Trophoblast cell (in vitro differentiated cells and primary cell): ENCODE measurements around the gene KPTN.

ENCODE experiments used
- DNase-seq, 2 donors: peaks; one replicate each; pipeline ENCODE4 v3.0.0-alpha.2; 2016
- H2AFZ ChIP-seq: 2 replicates; pipeline ENCODE4 v1.6.1; 2013; ENCODE audit warnings: low read length, moderate library complexity, mild to moderate bottlenecking; ENCODE audit not compliant: insufficient read depth, poor library complexity
- H2AK5ac ChIP-seq: 2 replicates; pipeline ENCODE4 v1.6.1; 2013; ENCODE audit warnings: mild to moderate bottlenecking, low read length
- H2BK120ac ChIP-seq: 2 replicates; pipeline ENCODE4 v1.6.1; 2013; ENCODE audit warnings: low read length, mild to moderate bottlenecking, moderate library complexity; ENCODE audit not compliant: insufficient read depth, poor library complexity
- H2BK12ac ChIP-seq: 2 replicates; pipeline ENCODE4 v1.6.1; 2013; ENCODE audit warnings: mild to moderate bottlenecking, low read length, moderate library complexity
- H2BK5ac ChIP-seq: 2 replicates; pipeline ENCODE4 v1.6.1; 2013; ENCODE audit warnings: low read length, low read depth, moderate library complexity, mild to moderate bottlenecking; ENCODE audit not compliant: poor library complexity
- H3K14ac ChIP-seq: 2 replicates; pipeline ENCODE4 v1.6.1; 2013; ENCODE audit warnings: mild to moderate bottlenecking, low read length
- H3K18ac ChIP-seq: 2 replicates; pipeline ENCODE4 v1.6.1; 2013; ENCODE audit warnings: mild to moderate bottlenecking, low read length
- H3K23ac ChIP-seq: 2 replicates; pipeline ENCODE4 v1.6.1; 2013; ENCODE audit warnings: low read length
- H3K27ac ChIP-seq: 2 replicates; pipeline ENCODE4 v1.5.1; 2013; ENCODE audit warnings: low read depth, mild to moderate bottlenecking, inconsistent platforms, low read length, moderate library complexity
- H3K27me3 ChIP-seq: 2 replicates; pipeline ENCODE4 v1.6.1; 2013; ENCODE audit warnings: inconsistent platforms, mild to moderate bottlenecking, low read length, moderate library complexity; ENCODE audit not compliant: insufficient read depth
- H3K36me3 ChIP-seq, 2 experiments: 1 replicate in 1 of 2; 2 replicates in 1 of 2; pipeline ENCODE4 v1.6.1; 2013; ENCODE audit warnings: low read length in 2 of 2, mild to moderate bottlenecking in 2 of 2, moderate library complexity in 1 of 2; ENCODE audit not compliant: insufficient read depth in 2 of 2, control insufficient read depth in 1 of 2
- H3K4ac ChIP-seq: 2 replicates; pipeline ENCODE4 v1.6.1; 2013; ENCODE audit warnings: low read depth, mild to moderate bottlenecking, low read length, moderate library complexity
- H3K4me1 ChIP-seq, 2 experiments: 1 replicate in 1 of 2; 2 replicates in 1 of 2; pipeline ENCODE4 v1.6.1; 2013; ENCODE audit warnings: low read length in 2 of 2, mild to moderate bottlenecking in 2 of 2, moderate library complexity in 1 of 2; ENCODE audit not compliant: insufficient read depth in 2 of 2, control insufficient read depth in 1 of 2
- H3K4me2 ChIP-seq: 2 replicates; pipeline ENCODE4 v1.6.1; 2013; ENCODE audit warnings: inconsistent platforms, mild to moderate bottlenecking, low read length, moderate library complexity
- H3K4me3 ChIP-seq: 2 replicates; pipeline ENCODE4 v1.5.1; 2013; ENCODE audit warnings: mild to moderate bottlenecking, low read depth, low read length, inconsistent platforms
- H3K79me1 ChIP-seq: one replicate; pipeline ENCODE4 v1.6.1; 2013; ENCODE audit warnings: low read length
- H3K79me2 ChIP-seq: 2 replicates; pipeline ENCODE4 v1.6.1; 2013; ENCODE audit warnings: low read length, mild to moderate bottlenecking; ENCODE audit not compliant: control insufficient read depth, insufficient read depth, poor library complexity
- H3K9ac ChIP-seq: 2 replicates; pipeline ENCODE4 v1.6.1; 2013; ENCODE audit warnings: mild to moderate bottlenecking, low read length
- H3K9me3 ChIP-seq: 2 replicates; pipeline ENCODE4 v1.6.1; 2013; ENCODE audit warnings: low read depth, mild to moderate bottlenecking, control low read depth, inconsistent platforms, low read length; ENCODE audit not compliant: insufficient read depth
- H4K12ac ChIP-seq: 2 replicates; pipeline ENCODE4 v1.6.1; 2013; ENCODE audit warnings: low read depth, mild to moderate bottlenecking, low read length, moderate library complexity
- H4K8ac ChIP-seq: 2 replicates; pipeline ENCODE4 v1.6.1; 2013; ENCODE audit warnings: low read depth, mild to moderate bottlenecking, low read length, moderate library complexity
- H4K91ac ChIP-seq: one replicate; pipeline ENCODE4 v1.6.1; 2013; ENCODE audit warnings: low read depth, mild to moderate bottlenecking, low read length, moderate library complexity
- WGBS: extraction: QIAGEN DNeasy Blood & Tissue Kit; methylation state at CpG from one replicate; pipeline ENCODE4 v1.1.7; 2013; ENCODE audit warnings: missing lambda C conversion rate; ENCODE audit not compliant: insufficient read length, insufficient coverage; ENCODE audit errors: extremely low coverage; 5-methylcytosine and 5-hydroxymethylcytosine counted together

KPTN gene

DNA sequence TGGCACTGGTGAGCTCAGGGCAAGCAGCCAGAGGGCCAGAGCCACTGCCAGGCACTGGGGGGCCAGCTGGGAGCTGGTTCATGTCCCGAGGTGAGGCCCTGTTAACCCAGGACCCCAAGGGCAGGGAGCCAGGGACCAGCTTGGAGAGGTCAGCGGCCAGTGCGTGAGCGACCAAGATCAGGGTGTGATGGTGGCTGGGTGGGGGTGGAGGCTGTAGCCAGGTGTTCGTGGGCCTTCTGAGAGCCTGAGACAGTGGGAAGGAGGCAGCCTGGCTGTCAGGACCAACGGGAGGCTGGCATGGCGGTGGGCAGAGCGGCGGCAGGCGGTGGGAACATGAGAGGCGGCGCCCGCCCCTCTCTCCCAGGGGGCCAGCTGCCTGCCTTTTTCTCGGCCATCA lies 8.1 kb upstream of the KPTN start:
- DNase-seq = no peak
- peaks cover 78 to 82% of the 10 kb centered on the region in 2 experiments for H3K36me3 ChIP-seq
- H3K4ac ChIP-seq = no peak overlapping the region
- H3K9ac ChIP-seq = no peak overlapping the region
- no peak overlapping the region for H3K27ac ChIP-seq
- no peak overlapping the region for H2BK5ac ChIP-seq
- no peak overlapping the region for H3K14ac ChIP-seq
- H2BK12ac ChIP-seq = no peak overlapping the region
- no peak overlapping the region for H2BK120ac ChIP-seq
- no CpG with 5 or more reads among the region's 14 CpGs for WGBS
- H3K23ac ChIP-seq = no peak overlapping the region
- H2AK5ac ChIP-seq = no peak overlapping the region
- no peak overlapping the region for H3K4me3 ChIP-seq
- no peaks in the 10 kb centered on the region for H3K79me2 ChIP-seq
- H3K79me1 ChIP-seq = no peaks in the 10 kb centered on the region
- no peak overlapping the region for H2AFZ ChIP-seq
- H3K4me2 ChIP-seq = no peak overlapping the region
- no peaks in the 10 kb centered on the region for H3K4me1 ChIP-seq
- H4K91ac ChIP-seq = no peak overlapping the region
- no peaks in the 10 kb centered on the region for H3K9me3 ChIP-seq
- H3K18ac ChIP-seq = no peak overlapping the region
- H4K8ac ChIP-seq = no peak overlapping the region
- H4K12ac ChIP-seq = no peak overlapping the region
- no peaks in the 10 kb centered on the region for H3K27me3 ChIP-seq

GRCh38 chr19:47491358-47492136 lies 7.5 kb upstream of the KPTN start:
- Histone ChIP-seq H2BK5ac (no peak overlapping the region), H3K27me3 (no peaks in the 10 kb centered on the region), H2BK120ac (no peak overlapping the region), H3K9ac (no peak overlapping the region), H3K4ac (no peak overlapping the region), H3K79me2 (no peaks in the 10 kb centered on the region), H3K9me3 (no peaks in the 10 kb centered on the region), H2AK5ac (no peak overlapping the region), H4K12ac (no peak overlapping the region), H3K18ac (no peak overlapping the region), H3K27ac (no peak overlapping the region), H3K4me1 (no peaks in the 10 kb centered on the region), H3K79me1 (no peaks in the 10 kb centered on the region), H3K14ac (no peak overlapping the region), H2BK12ac (no peak overlapping the region), H3K4me3 (no peak overlapping the region), H3K4me2 (no peak overlapping the region), H4K8ac (no peak overlapping the region), H3K23ac (no peak overlapping the region), H2AFZ (no peak overlapping the region), H3K36me3 (peaks cover 77 to 78% of the 10 kb centered on the region in 2 experiments), H4K91ac (no peak overlapping the region)
- DNase-seq = no peak
- WGBS = no CpG with 5 or more reads among the region's 22 CpGs

DNA sequence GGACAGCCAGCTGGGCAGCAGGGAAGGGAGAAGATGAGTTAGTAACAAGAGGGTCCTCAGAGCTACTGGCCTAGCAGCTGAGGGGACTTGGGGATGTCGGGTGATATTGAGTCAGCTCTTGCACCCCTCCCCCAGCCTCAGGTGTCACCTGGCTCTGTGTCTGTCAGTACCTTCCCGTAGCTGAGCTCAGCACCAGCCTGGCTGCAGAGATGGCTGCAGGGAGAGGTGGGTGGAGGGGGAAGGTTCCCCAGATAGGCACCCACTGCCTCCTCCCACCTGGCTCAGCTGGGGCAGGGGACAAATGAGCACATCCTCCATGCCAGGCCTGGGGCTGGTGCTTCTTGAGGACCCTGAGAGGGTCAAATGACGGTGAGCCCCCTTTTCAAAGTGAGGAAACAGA lies 6.8 kb upstream of the KPTN start:
- no peak for DNase-seq
- Histone ChIP-seq H3K79me2 (no peaks in the 10 kb centered on the region), H3K18ac (no peak overlapping the region), H3K27ac (no peak overlapping the region), H3K27me3 (no peaks in the 10 kb centered on the region), H3K23ac (no peak overlapping the region), H2AK5ac (no peak overlapping the region), H3K36me3 (peaks cover 72 to 73% of the 10 kb centered on the region in 2 experiments), H3K4ac (no peak overlapping the region), H4K12ac (no peak overlapping the region), H4K91ac (no peak overlapping the region), H3K9me3 (no peaks in the 10 kb centered on the region), H2AFZ (no peak overlapping the region), H2BK5ac (no peak overlapping the region), H4K8ac (no peak overlapping the region), H2BK120ac (no peak overlapping the region), H3K14ac (no peak overlapping the region), H2BK12ac (no peak overlapping the region), H3K4me3 (no peak overlapping the region), H3K4me1 (no peaks in the 10 kb centered on the region), H3K9ac (no peak overlapping the region), H3K79me1 (no peaks in the 10 kb centered on the region), H3K4me2 (no peak overlapping the region)
- no CpG with 5 or more reads among the region's 3 CpGs for WGBS

DNA sequence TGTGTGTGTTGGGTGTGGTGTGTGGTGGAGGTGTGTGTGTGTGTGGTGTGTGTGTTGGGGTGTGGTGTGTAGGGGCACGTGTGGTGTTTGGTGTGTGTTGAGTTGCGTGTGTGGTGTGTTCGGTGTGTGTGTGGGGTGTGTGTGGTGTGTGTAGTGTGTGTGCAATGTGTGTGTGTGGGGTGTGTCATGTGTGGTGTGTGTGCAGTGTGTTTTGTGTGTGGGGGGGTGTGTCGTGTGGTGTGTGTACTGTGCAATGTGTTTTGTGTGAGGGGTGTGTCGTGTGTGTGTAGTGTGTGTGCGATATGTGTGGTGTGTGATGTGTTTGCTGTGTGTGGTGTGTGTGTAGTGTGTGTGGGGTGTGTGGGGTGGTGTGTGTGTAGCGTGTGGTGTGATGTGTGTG lies 6.0 kb upstream of the KPTN start:
- Histone ChIP-seq H3K14ac (no peak overlapping the region), H4K8ac (no peak overlapping the region), H3K27ac (no peak overlapping the region), H2BK120ac (no peak overlapping the region), H2AK5ac (no peak overlapping the region), H3K9ac (no peak overlapping the region), H3K4me1 (no peaks in the 10 kb centered on the region), H3K9me3 (no peaks in the 10 kb centered on the region), H2BK5ac (no peak overlapping the region), H3K4me2 (no peak overlapping the region), H3K4ac (no peak overlapping the region), H3K23ac (no peak overlapping the region), H3K18ac (no peak overlapping the region), H3K4me3 (no peak overlapping the region), H3K27me3 (no peaks in the 10 kb centered on the region), H3K79me1 (no peaks in the 10 kb centered on the region), H2BK12ac (no peak overlapping the region), H3K36me3 (peaks cover 68 to 71% of the 10 kb centered on the region in 2 experiments), H3K79me2 (no peaks in the 10 kb centered on the region), H4K12ac (no peak overlapping the region), H2AFZ (no peak overlapping the region), H4K91ac (no peak overlapping the region)
- 100% methylated on average over 7 of the region's 7 CpGs for WGBS
- DNase-seq = no peak
